DMS53 treated with DMSO at 0.1 percent for 48 hours (cell line): ENCODE measurements around the gene AMZ2.

ENCODE experiments used
- DNase-seq: peaks from one replicate; lab custom pipeline; 2025; ENCODE audit not compliant: unreplicated experiment; lab: John Stamatoyannopoulos, UW

AMZ2 gene

DNA sequence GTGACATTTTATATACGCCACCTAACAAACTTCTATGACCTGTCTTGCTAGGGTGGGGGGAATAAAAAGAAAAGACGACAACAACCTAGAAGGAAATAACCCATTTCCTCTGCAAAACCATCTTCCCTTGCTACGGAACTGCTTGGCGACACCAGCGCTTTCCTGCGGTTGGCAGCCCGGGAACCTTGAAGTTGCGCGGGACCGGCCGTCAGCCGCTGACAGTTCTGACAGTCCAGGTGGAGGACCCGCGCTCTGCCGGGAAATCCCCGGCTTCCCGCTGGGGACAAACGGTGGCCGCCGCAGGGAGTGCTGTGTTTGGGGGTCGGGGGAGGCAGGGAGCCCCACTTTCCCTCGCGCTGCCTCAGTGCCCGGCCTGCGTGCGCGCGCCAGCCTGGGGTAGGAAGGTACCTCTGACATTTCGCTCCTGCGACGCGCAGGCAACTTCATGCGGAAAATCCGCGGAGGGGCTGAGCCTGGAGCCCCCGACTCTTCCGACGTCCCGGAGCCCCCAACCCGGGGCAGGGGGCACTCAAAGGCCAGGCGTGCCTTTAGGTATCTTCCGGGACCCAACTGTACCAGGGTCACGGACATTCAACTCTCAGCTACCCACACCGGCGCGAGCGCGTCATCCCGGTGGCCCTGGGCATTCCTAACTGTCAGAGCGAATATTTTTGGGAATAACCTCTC is 42.6 kb downstream of the AMZ2 start:
- peak; percentile 13 for DNase-seq

DNA sequence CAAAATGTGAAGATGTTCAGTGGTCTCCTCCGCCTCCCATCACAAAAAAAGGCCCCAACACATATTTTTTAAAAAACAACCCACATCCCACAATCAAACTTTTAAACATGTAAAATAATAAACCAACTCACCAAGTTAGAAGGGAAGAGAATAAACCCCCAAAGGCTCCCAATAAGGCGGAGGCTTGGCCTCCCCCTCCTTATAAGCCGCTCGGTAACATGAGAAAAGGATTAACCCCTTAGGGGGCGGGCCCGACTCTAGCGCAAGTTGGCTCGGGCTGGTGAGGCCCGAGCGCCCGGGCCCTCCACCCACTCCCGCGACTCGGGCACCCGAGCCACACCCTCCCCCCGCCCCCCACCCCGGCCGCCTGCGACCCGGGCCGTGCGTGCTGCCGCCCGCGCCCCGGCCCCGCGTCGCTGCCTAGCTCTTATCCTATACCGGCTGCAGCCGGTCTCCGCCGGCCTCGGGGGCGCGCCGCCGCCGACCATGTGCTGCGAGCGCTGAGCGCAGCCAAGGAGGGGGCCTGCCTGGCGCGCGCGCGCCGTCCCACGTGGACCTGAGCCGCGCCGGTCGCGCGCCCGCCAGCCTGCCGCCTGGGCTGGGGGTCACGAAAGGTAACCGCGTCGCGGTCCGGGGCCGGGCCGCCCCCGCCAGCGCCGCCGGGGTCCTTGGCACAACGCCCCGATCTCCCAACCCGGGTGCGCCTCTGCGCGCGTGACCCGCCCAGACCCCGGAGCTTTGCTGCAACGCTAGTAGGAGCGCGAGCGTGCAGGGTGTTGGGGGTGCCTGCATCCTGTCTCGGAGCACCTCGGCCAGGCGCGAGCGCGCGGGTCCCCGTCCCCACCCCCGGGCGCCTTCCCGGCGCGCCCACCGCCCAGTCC is 43.4 kb downstream of the AMZ2 start, which contains the start of the genes ARSG and SLC16A6:
TSS of gene ARSG (plus strand) at position 541 of the 881 bp plus-strand sequence. CDS start 15,999 bp downstream, outside the sequence.
TSS of gene SLC16A6 (minus strand) at position 173 of the 881 bp plus-strand sequence. CDS start 12,807 bp downstream, outside the sequence.
- peak; percentile 34 for DNase-seq

DNA sequence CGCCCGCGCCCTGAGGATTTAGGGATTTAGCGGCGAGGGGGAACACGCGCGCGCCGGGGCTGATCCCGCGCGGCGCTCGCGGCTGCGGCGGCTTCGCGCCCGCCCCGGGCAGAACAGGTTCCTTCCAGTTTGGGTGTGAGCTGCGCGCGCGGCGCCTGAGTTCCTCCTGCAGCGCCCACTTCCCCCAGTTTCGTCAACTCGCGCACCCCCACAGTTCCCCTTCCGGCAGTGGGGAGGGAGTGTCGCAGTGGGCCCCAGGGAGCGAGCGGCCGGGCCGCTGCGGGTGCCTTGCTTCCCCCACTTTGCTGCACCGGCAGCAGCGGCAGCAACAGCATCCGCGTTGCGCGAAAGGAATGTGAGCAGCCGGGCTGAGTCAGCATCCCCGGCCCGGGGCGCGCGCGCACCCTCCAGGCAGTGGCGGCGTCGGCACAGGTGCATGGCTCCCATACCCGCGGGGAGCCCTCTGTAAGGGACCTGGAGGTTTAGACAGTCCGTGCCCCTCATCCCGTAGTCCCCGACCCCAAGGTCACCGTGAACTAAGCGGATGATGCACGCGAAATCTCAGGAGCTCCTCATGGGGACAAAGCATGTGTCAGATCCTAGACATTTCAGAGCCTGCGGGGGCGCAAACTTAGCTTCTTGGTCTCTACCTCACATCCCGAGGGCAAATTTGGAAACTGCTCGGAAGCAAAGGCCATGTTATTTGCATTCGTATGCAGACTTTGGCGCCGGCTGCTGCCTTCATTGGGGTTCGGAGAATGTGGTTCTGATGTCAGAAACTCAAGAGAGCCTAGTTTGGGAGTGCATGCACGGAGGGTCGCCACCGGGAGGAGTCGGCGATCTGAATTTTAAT is 44.2 kb downstream of the AMZ2 start:
- peak; percentile 34 for DNase-seq

DNA sequence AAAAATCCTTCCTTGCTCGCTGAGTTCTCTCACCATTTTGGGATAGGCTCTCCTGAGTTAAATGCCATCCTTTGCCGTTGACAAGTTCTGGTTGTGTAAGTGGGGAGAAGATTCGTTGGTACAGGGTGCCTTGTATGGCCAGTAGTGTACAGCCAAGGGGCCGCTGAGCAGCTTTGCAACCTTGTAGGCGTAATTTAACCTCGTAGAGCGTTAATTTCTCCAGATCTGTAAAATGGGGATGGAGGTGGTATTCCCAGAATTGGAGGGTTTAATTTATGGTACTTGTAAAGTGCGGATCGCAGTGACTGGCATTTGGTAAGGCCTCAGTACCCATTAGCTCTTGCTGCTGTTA is 44.8 kb downstream of the AMZ2 start:
- DNase-seq: no peak

DNA sequence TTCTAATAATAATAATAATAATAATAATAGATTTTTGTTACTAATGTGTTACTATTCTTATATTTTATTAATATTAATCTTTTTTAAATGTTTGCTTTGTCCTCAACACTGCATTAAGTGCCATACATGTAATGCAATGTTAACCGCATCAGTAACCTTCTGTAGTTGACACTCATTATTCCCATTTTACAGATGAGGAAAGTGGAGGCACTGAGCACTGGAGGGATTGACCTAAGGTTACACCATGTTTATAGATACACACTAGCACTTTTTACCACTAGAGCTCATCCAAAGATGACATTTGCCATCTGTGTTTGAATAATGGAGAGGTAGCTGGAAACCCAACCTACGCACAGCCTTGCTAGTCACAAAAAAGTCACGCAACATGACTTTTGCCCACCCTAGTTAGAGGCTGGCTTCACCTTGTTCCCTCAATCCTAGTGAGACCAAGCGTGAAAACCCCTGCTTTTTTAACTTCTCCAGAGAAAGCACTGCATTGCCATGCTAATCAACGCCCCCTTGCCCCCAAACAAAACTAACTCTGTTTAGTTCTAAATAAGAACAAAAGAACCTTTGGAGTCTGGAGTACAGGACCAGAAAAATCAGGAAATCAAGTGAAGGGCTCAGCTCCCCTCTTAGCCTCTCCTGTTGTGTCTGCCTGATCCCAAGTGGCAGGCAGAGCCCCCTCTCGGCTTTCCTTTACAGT is 45.8 kb downstream of the AMZ2 start:
- DNase-seq: no peak

DNA sequence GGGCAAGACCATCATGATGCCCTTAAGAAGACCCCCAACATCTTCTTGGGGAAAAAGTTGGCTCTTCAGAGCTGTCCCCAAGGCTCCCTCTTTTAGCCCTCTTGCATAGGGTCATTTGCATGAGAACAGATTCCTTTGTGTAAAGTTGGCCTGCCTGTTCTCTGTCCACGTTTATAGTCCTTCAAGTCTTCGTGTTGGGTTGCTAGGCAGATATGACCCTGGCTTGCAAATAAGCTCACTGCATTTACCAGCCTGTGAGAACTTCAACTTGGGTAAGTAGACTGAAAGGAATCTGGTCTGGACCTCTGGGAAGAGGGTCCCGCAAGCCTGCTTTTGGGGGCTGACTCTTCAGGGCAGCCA is 46.3 kb downstream of the AMZ2 start:
- DNase-seq: no peak

DNA sequence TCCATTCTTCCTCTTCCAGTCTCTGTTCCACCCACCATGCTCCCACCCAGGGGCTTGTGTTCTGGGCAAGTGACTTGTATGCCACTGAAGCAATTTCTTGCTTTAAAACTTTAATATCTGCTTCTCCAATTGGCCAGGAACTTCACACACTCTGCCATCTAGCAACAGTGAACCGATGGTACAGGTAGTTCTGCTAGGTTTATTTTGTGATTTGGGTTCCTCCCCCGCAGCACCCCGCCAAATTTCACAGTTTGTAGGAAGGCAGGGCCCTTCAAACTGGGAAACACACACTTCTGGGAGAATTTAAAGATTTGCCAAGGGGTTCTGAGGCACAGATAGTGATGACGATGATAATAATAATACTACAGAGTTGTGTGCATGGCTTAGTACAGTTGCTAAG is 46.8 kb downstream of the AMZ2 start:
- DNase-seq: no peak

DNA sequence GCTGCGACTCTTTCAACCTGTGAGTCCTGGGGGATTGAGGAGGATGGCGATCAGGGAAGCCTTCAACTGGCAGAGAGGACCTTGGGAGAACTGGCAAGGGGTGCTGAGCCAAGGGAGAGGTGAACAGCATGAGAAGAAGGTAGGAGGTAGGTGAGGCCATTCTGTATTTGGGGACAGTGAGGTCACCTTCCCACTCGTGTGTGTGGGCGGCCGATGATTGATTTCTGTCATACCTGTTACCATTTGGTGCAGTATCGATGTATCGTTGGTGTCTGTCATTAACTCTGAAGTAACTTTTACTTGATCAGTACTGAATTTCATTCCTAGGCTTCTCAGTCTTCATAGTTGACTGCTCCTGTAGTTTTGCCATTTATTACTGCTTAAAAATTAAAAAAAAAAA is 47.2 kb downstream of the AMZ2 start:
- DNase-seq: no peak

DNA sequence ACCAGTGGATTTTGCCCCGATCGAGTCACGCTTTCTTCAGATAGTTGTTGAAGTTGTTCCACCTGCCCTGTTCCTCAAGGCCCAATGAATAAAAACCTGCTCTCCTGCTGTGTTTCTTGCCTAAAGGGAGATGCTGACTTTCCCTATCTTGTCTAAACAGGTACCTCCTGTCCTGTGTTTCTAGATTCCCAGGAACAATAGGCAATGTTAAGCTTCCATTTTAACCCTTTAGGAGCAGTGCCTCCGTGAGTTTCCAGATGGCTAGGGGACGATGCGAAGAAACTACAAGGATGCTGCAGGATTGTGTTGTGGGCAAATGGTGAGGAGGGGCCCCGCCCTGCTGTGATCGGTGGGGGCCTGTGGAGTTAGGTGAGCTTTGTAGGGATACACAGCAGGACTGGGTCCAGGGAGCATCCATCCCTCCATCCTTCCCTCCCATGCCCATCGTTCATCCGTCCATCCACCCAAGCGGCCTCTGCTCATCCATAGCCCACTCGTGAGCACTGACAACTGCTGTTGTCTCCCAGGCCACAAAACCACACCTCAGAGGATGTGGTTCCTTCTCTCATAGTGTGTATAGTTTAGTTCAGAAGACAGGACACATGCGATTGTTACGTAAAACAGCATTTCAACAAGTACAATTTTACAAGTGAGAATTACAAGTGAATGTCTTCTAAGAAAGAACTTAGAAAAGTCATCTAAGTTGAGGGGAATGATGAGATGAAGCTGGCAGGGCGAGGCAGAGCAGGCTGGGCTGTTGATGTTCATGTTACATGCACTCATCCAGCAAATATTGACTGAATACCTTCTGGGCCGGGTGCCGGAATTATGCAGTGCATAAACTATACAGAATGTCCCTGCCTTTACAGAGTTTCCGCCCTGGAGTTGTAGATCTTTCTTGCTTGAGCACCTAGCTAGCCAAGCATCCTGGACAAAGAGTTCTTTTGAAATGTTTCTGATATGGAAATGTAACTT is 48.7 kb downstream of the AMZ2 start:
- DNase-seq: no peak

DNA sequence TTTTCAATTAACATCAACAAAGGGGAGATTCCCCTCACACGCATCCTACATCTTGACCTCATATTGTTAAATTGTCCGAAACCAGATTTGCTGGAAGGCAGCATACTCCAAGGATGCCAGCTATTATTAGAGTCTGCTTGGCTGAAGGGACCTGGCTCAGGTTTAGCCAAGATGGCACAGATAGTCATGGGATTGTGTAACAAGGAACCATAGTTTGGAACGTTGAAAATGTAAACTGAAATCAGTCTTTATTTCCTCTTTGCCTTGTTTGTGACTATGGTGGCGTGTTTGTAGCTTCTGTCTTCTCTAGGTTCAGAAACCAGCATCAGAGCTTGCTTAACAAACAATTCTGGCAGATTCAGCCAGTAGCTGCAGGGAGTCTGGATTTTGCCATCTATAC is 49.4 kb downstream of the AMZ2 start:
- DNase-seq: no peak

DNA sequence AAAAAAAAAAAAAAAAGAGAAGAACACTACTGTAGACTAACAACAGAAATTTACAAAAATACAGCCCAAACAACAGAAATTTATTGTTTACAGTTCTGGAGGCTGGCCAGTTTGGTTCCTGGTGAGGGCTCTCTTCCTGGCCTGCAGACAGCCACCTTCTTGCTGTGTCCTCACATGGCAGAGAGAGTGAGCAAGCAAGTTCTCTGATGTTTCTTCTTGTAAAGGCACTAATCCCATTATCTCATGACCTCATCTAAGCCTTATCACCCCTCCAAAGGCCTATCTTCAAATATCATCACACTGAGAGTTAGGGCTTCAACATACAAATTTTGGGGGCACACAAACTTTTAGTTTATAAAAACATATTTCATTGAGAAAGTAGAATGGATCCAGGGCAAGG is 50.8 kb downstream of the AMZ2 start:
- no peak for DNase-seq

DNA sequence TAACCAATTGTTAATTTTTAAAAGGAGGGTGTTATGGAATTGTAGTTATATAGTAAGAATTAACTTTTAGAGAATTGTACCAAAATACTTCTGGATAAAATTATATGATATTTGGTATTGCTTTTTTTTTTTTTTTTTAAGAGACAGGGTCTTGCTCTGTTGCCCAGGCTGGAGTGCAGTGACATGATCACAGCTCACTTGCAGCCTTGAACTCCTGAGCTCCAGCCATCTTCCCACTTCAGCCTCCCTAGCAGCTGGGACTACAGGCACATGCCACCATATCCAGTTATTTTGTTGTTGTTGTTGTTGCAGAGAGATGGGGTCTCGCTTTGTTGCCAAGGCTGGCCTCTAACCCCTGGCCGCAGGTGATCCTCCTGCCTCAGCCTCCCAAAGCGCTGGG is 52.0 kb downstream of the AMZ2 start:
- DNase-seq: no peak

DNA sequence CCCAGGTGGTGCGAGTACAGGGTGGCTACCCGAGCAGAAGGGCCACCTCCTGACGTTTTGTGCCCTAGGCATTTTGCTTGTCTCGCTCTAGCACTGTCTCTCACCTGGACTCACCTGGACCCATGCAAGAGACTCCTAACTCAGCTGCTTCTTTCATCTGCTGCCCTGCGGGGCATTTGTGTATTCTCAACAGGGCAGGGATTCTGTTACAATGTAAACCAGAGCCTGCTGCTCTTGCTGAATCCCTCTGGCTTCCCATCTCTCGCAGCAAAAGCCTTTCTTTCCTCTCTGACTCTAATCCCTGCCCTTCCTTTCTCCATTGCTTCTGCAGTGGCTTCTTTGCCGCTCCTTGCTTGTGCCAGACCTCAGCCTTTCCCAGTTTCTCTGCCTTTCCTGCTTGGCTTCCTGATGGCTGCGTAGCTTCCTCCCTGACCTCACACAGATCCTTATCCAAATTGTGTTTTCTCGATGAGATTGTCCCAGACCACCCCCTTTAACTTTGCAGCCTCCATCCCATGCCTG is 53.7 kb downstream of the AMZ2 start:
- peak; percentile 72 for DNase-seq

DNA sequence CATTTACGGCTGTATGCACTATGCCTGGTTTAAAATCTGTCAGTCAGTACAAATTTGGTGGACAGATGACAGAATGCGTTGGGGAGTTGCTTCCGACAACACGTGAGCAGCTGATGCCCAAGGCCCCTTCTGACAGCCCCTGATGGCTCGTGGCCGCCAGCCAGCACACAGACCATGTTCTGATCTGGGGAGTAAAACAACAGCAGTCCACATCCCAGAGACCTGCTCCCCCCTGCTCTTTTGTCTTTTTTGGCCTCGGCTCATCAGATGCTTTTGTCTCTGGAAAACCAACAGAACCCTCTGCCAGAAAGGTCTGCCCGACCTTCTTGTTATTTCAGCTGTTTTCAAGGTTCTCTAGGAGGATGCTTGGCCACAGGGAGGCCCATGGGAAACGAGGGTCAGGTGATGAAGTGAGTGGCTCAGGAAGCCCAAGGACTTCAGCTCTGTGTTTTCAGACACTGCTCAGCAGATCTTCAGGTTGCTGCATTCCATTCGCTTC is 54.3 kb downstream of the AMZ2 start:
- no peak for DNase-seq

DNA sequence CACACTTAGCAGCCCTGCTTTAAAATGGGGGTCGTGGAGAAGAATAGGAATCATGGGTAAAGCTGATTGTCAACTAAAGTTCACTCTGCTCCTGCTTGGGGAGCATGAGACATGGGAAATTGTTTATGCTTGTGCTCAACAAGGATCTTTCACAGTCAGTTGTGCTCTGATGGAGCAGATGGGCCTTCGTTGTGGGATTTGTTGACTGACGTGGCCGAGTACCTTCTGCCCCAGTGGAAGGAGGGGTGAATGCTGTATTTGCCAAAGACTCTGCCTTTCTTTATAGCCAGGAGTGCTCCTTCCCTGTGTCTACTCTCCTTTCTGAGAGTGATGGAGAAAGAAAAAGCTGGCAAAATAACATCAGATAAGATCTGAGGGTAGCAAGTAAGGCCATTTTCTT is 54.8 kb downstream of the AMZ2 start:
- DNase-seq: no peak

DNA sequence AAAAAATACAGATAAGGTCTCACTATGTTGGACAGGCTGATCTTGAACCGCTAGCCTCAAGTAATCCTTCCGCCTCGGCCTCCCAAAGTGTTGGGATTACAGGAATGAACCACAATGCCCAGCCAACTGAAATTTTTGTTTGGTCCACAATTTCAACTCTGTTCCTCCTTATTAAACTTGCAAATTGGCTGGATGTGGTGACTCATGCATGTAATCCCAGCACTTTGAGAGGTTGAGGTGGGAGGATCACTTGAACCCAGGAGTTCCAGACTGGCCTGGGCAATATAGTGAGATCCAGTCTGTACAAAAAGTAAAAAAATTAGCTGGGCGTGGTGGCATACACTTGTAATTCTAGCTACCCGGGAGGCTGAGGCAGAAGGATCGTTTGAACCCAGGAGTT is 56.9 kb downstream of the AMZ2 start:
- no peak for DNase-seq

DNA sequence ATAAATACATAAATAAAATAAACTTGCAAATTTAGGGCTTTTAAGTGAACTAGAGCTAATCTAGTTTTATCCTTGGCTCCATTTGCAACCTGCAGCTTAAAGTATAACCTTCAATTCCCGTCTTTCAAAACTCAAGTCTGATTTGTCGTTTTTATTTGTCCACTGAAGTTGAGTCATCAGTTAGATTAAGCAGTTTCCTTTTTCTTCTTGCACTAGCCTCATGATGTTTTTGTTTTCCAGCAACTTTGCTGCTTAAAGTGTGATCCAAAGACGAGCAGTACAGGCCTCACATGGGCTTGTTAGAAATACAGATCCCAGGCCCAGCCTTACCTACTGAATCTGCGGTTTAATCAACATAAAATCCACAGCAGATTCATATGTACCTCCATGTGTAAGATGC is 57.3 kb downstream of the AMZ2 start:
- no peak for DNase-seq
